AG04450 (cell line): ENCODE measurements around the gene FMN2. TPM values are rescaled to one million over a fixed set of nuclear protein-coding genes. Genes with fewer than 3 reads are reported as not detected.

Experiments
- CTCF ChIA-PET: fragments of 300-600, 350-600 bp; formaldehyde crosslinking; extraction: SDS; loops from one replicate; lab custom pipeline; 2022; ENCODE audit warnings: antibody characterized with exemption, inconsistent platforms; lab: Charles Lee
- POLR2A ChIA-PET: fragments of 350-600 bp; formaldehyde crosslinking; extraction: SDS; loops from one replicate; lab custom pipeline; 2021; ENCODE audit warnings: antibody characterized with exemption, inconsistent platforms; lab: Yijun Ruan, JAX
- DNase-seq: peaks from one replicate; pipeline ENCODE4 v3.0.0-alpha.2; 2011; ENCODE audit warnings: low read depth, low spot score
- H3K27ac ChIP-seq: one replicate; pipeline ENCODE4 v1.5.1; 2012; ENCODE audit warnings: low read depth, low read length, control low read depth
- H3K27me3 ChIP-seq: one replicate; pipeline ENCODE4 v1.6.0; 2012; ENCODE audit warnings: low read length; ENCODE audit not compliant: control insufficient read depth, insufficient read depth
- H3K4me3 ChIP-seq: 2 replicates; pipeline ENCODE4 v1.5.1; 2011; ENCODE audit warnings: mild to moderate bottlenecking, low read depth, low read length, control low read depth
- H3K9me3 ChIP-seq: 2 replicates; pipeline ENCODE4 v1.5.1; 2012; ENCODE audit warnings: low read length; ENCODE audit not compliant: control insufficient read depth, insufficient read depth
- polyA plus RNA-seq: library from polyadenylated mRNA; depleted of rRNA; stranded (reverse); fragments of >200 nt; gene quantifications from 2 replicates; pipeline ENCODE4 v1.2.3, GENCODE V29; 2011
- TF ChIP-seq, protein P1 (sequence below): IDR thresholded peaks from 2 replicates; pipeline ENCODE4 v1.5.1; 2011; ENCODE audit warnings: low read depth, low read length, control low read depth, inconsistent platforms

Gene FMN2
- polyA plus RNA-seq, 1 experiment = 6.9 TPM

DNA sequence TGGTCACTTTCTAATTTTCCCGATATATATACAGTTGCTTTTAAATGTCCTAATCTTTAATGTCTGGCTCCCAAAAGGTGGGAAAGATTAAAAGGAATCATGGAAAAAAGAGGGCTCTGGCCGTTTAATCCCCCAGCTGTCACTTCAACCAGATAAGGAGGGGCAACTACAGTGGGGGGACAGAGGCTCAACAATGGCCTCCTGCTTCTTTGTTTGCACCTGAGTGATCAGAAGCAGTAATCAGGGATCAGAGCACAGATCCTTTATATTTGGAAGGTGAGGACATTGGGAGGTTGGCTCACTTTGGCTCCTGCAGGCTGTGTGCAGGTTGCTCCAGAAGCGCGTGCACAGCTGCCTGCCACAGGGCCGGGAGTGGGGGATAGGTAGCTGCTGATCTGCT, 212.8 kb downstream of the FMN2 start:
- POLR2A ChIA-PET = no interaction called here
- TF ChIP-seq, protein P1, sequence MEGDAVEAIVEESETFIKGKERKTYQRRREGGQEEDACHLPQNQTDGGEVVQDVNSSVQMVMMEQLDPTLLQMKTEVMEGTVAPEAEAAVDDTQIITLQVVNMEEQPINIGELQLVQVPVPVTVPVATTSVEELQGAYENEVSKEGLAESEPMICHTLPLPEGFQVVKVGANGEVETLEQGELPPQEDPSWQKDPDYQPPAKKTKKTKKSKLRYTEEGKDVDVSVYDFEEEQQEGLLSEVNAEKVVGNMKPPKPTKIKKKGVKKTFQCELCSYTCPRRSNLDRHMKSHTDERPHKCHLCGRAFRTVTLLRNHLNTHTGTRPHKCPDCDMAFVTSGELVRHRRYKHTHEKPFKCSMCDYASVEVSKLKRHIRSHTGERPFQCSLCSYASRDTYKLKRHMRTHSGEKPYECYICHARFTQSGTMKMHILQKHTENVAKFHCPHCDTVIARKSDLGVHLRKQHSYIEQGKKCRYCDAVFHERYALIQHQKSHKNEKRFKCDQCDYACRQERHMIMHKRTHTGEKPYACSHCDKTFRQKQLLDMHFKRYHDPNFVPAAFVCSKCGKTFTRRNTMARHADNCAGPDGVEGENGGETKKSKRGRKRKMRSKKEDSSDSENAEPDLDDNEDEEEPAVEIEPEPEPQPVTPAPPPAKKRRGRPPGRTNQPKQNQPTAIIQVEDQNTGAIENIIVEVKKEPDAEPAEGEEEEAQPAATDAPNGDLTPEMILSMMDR = no peak
- Histone ChIP-seq H3K27ac (no peak overlapping the region), H3K27me3 (no peaks in the 10 kb centered on the region), H3K9me3 (0 out of 2 replicates have a peak, but pooled peaks cover 3% of the 10 kb centered on the region), H3K4me3 (no peak overlapping the region)
- CTCF ChIA-PET = no interaction called here
- DNase-seq = no peak

DNA sequence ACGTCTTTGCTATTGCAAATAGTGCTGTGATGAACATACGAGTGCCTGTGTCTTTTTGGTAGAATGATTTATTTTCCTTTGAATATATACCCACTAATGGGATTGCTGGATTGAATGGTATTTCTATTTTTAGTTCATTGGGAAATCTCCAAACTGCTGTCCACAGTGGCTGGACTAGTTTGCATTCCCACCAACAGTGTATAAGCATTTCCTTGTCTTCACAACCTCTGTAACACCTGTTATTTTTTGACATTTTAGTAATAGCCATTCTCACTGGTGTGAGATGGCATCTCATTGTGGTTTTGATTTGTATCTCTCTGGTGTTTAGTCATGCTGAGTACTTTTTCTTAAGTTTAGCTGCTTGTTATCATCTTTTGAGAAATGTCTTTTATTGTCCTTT, 215.0 kb downstream of the FMN2 start:
- Histone ChIP-seq H3K9me3 (0 out of 2 replicates have a peak, but pooled peaks cover 3% of the 10 kb centered on the region), H3K27ac (no peak overlapping the region), H3K27me3 (no peaks in the 10 kb centered on the region), H3K4me3 (no peak overlapping the region)
- TF ChIP-seq, protein P1 = no peak
- POLR2A ChIA-PET = no interaction called here
- no peak for DNase-seq
- CTCF ChIA-PET = no interaction called here

DNA sequence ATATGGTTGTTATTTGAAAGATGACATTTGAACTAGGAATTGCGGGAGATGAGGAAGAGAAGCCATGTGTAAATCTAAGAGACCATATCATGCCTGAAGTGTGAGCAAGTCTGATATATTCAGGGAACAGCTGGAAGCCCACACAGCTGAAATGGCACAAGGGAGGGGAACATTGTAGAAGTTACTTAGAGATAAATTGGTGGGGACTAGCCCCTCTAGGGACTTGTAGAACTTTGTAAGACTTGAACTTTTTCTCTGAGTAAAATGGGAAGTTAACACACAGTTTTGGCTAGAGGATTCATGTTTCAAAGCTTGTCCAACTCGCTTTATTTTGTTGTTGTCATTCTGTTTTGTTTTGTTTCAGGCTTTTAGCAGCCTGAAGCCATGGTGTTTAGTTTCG, 216.4 kb downstream of the FMN2 start:
- Histone ChIP-seq H3K27ac (no peak overlapping the region), H3K9me3 (0 out of 2 replicates have a peak, but pooled peaks cover 3% of the 10 kb centered on the region), H3K4me3 (no peak overlapping the region), H3K27me3 (no peaks in the 10 kb centered on the region)
- TF ChIP-seq, protein P1 = no peak
- no peak for DNase-seq
- ChIA-PET CTCF (interaction anchor here (0.5 kb wide), 1 partner anchor 1838 kb away, joined by 4 read pairs; no protein-coding TSS in a partner anchor), POLR2A (no interaction called here)

DNA sequence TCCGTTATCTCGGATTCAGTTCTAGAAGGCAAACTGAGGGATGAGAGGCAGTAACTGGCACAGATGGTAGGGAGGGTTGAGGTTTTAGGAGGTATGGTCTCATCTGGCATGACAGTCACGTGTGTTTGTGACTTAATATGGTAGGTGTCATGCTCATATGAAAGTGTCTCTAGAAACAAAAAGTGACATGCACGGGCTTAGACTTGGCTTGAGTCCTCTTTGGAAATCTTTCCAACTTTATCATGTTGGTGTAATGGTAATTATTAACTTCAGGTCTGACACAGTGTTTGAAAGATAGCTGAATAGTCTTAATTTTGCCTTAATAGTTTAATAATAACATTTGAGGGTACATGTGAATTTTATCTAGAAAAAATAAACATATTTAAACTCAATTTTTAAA, 218.1 kb downstream of the FMN2 start:
- Histone ChIP-seq H3K4me3 (no peak overlapping the region), H3K9me3 (no peaks in the 10 kb centered on the region), H3K27me3 (no peaks in the 10 kb centered on the region), H3K27ac (no peak overlapping the region)
- ChIA-PET POLR2A (interaction anchor here (0.7 to 1.1 kb wide), 2 partner anchors 302 to 363 kb away, joined by 3 read pairs; partner anchors contain the start of gene GREM2), CTCF (interaction anchor here (0.5 to 1.3 kb wide), 3 partner anchors 11 to 121 kb away, joined by 3 to 4 read pairs (median 3); no protein-coding TSS in a partner anchor)
- TF ChIP-seq, protein P1 = no peak
- DNase-seq = no peak

DNA sequence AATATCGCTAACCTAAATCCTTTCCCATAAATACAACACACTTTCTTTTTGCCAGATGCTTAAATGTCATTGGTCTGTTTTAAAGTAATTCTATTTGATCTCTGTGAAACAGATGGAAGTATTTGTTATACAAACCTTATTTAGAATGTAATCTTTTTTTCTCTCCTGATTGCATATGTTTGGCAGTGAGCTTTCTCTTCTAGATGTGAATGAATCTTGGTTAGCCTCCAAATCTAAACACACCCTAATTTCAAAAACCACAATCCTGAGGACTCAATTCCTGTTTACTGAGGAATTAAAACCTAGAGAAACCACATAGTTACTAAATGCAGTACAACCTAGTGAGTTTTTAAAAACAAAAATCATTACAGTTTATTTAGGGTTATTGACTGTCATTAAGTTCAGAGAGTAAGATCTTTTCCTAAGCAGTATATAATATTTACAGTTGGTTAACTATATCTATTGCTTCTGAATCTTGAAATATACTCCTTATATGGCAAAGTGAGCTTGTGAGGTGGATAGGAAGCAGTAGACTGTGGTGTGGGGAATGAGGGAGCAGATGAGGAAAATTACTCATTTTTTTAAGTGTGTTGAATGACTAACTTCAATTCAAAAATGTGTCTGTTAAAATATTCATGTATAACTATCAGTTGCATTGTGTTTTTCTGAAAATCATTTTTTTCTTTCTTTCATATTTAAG, 218.7 kb downstream of the FMN2 start:
- no peak overlapping the region for H3K4me3 ChIP-seq
- TF ChIP-seq, protein P1 = no peak
- peak; percentile 68 for DNase-seq
- ChIA-PET POLR2A (interaction anchor here (0.7 to 1.1 kb wide), 2 partner anchors 301 to 362 kb away, joined by 3 read pairs; partner anchors contain the start of gene GREM2), CTCF (interaction anchor here (0.5 to 1.1 kb wide), 2 partner anchors 11 to 15 kb away, joined by 3 read pairs; no protein-coding TSS in a partner anchor)
- H3K27ac ChIP-seq = no peak overlapping the region
- H3K9me3 ChIP-seq = no peaks in the 10 kb centered on the region
- H3K27me3 ChIP-seq = no peaks in the 10 kb centered on the region
